Activated CD4-positive, CD25-positive, alpha-beta regulatory T cell (primary cell): Measurements from ENCODE around the gene SLBP.
"Not testable (repeated sequence)": the region's sequence is repeated elsewhere in the genome, so short reads cannot be mapped to it uniquely, and the experiment has no call there.

Experiments
- DNase-seq, 4 experiments: peaks; one replicate each; lab custom pipeline; 2025; lab: John Stamatoyannopoulos, UW

Gene SLBP

GRCh38 chr4:1675136-1675801 is 36.9 kb downstream of the SLBP start:
- DNase-seq, result no peak

GRCh38 chr4:1674682-1675081 is 37.4 kb downstream of the SLBP start:
- DNase-seq, result no peak

GRCh38 chr4:1673671-1674070 is 38.4 kb downstream of the SLBP start:
- no peak for DNase-seq

GRCh38 chr4:1671011-1671410 is 41.1 kb downstream of the SLBP start:
- not testable (repeated sequence) for DNase-seq

- no peak for DNase-seq
Observed at GRCh38 chr4:1670279-1670678, 41.8 kb downstream of the SLBP start.

GRCh38 chr4:1669850-1670249 is 42.3 kb downstream of the SLBP start:
- DNase-seq, result no peak

- no peak for DNase-seq
Observed at GRCh38 chr4:1669270-1669669, 42.8 kb downstream of the SLBP start.

GRCh38 chr4:1668488-1668840 is 43.7 kb downstream of the SLBP start:
- no peak for DNase-seq

GRCh38 chr4:1667273-1667672 is 44.8 kb downstream of the SLBP start:
- no peak for DNase-seq

GRCh38 chr4:1666391-1666790 is 45.7 kb downstream of the SLBP start:
- no peak for DNase-seq

- no peak for DNase-seq
Observed at GRCh38 chr4:1664141-1664540, 48.0 kb downstream of the SLBP start.

- DNase-seq, result no peak
Observed at GRCh38 chr4:1663549-1663948, 48.6 kb downstream of the SLBP start.

- no peak for DNase-seq
Observed at GRCh38 chr4:1661695-1662094, 50.4 kb downstream of the SLBP start.

- no peak for DNase-seq
Observed at GRCh38 chr4:1660948-1661677, 51.0 kb downstream of the SLBP start.

- DNase-seq, result no peak
Observed at GRCh38 chr4:1659104-1660043, 52.7 kb downstream of the SLBP start.

GRCh38 chr4:1658581-1658980 is 53.5 kb downstream of the SLBP start:
- DNase-seq, result no peak

GRCh38 chr4:1658146-1658545 is 54.0 kb downstream of the SLBP start:
- DNase-seq, result no peak

GRCh38 chr4:1656986-1657385 is 55.1 kb downstream of the SLBP start:
- no peak for DNase-seq

- no peak for DNase-seq
Observed at GRCh38 chr4:1656132-1656531, 56.0 kb downstream of the SLBP start.

GRCh38 chr4:1655676-1656075 is 56.4 kb downstream of the SLBP start:
- DNase-seq, result no peak

- DNase-seq, result no peak
Observed at GRCh38 chr4:1655081-1655480, 57.0 kb downstream of the SLBP start.

- DNase-seq, result no peak
Observed at GRCh38 chr4:1654216-1654955, 57.7 kb downstream of the SLBP start.
